ENCODE results near the gene ITGBL1. TPM values are rescaled to one million over a fixed set of nuclear protein-coding genes. Genes with fewer than 3 reads are reported as not detected.

The ITGBL1 gene
- total and polyA plus RNA-seq, 2 of the 13 experiments (the other 11 are each of a cell fraction or from before 2014, with no cell fraction given), result 0.02 TPM; not detected in 1

DNA sequence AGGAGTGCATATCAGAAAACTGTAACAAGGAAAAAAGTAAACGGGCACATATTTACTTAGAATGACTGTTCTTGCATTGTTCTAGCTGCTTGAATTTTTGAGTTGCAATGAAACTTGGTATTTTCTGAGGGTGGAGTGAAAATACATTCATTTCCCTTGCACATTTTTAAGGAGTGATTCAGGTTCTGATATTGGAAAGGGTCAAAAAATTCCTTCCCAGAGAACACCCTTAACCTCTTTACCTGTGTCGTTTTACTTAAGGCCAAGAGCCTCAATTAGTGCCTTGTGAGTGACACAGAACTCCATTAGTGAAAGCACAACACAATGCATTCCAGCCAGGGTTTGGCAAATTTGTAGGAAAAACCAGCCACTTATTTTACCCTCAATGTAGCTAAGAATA is 2.3 kb downstream of the ITGBL1 start:
- Histone ChIP-seq H3K27me3 (ENCODE audit: control insufficient read depth in 1 of 2, insufficient read depth in 2 of 2, low read length in 2 of 2) (peaks cover 0 to 7% of the 10 kb centered on the region in 2 experiments; a peak in 2 of 5 replicates), H3K36me3 (replicated peaks in 1 of 2; ENCODE audit: control insufficient read depth in 1 of 2, insufficient read depth in 2 of 2, low read length in 2 of 2) (no peaks in the 10 kb centered on the region), H3K27ac (ENCODE audit: extremely low read length, insufficient read depth, low read length) (no peak overlapping the region), H3K79me2 (ENCODE audit: insufficient read depth, low read length) (no peaks in the 10 kb centered on the region), H3K9me3 (ENCODE audit: low read length) (no peaks in the 10 kb centered on the region), H3K4me3 (replicated peaks in 1 of 3; ENCODE audit: insufficient read depth in 1 of 3, low read depth in 2 of 3, low read length in 3 of 3) (no peak overlapping the region), H3K4me2 (ENCODE audit: low read depth, low read length) (no peak overlapping the region), H2AFZ (ENCODE audit: low read length) (no peak overlapping the region), H3K9ac (ENCODE audit: insufficient read depth, low read depth, low read length) (no peak overlapping the region), H3K4me1 (ENCODE audit: insufficient read depth, low read length) (no peaks in the 10 kb centered on the region; the same call in 1 of the 2 replicates), H4K20me1 (ENCODE audit: insufficient read depth, low read length) (no peaks in the 10 kb centered on the region)
- intact Hi-C loops (cut with micrococcal nuclease; ENCODE audit: unreplicated experiment), result no loop called here
- CTCF ChIA-PET (ENCODE audit: low intra/inter-chr PET ratio, low total read pairs), result no interaction called here
- POLR2A ChIA-PET, result no interaction called here
- no peak for ATAC-seq
- DNase-seq (ENCODE audit: low spot score), result no peak
- no TSS peak for BruUV-seq (replicated peaks)
- FAIRE-seq, result no peak
- TF ChIP-seq JDP2 (CRISPR knock-in tag; IDR thresholded peaks at IDR 0.05; ENCODE audit: borderline replicate concordance) (no peak), ZFP36 (IDR thresholded peaks at IDR 0.05; ENCODE audit: borderline replicate concordance, low read depth, low read length, partially characterized antibody) (no peak), ZNF780A (CRISPR knock-in tag; IDR thresholded peaks at IDR 0.05) (no peak), ERF (CRISPR knock-in tag; IDR thresholded peaks at IDR 0.05) (no peak), HDAC1 (CRISPR knock-in tag; IDR thresholded peaks at IDR 0.05) (no peak), PCBP1 (IDR thresholded peaks at IDR 0.05; ENCODE audit: borderline replicate concordance, low read depth, low read length) (no peak), ZNF776 (CRISPR knock-in tag; IDR thresholded peaks at IDR 0.05) (no peak), JUNB (CRISPR knock-in tag; IDR thresholded peaks at IDR 0.05; ENCODE audit: borderline replicate concordance) (no peak), ZMYM4 (CRISPR knock-in tag; IDR thresholded peaks at IDR 0.05) (no peak), PHB2 (IDR thresholded peaks at IDR 0.05; ENCODE audit: partially characterized antibody) (no peak), MTA3 (CRISPR knock-in tag; IDR thresholded peaks at IDR 0.05) (no peak)
- TF ChIP-seq, protein P1, sequence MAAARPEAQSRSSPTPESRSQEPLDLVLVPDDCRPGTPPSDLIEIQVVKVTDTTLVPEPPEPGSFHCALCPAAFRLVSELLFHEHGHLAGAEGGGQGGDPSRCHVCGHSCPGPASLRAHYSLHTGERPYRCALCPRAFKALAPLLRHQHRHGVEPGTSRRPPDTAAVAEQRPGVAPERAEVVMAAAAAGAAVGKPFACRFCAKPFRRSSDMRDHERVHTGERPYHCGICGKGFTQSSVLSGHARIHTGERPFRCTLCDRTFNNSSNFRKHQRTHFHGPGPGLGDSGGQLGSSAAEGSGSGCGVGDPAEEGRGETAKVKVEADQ (CRISPR knock-in tag; IDR thresholded peaks at IDR 0.05; ENCODE audit: borderline replicate concordance), result no peak
- TF ChIP-seq, protein P2, sequence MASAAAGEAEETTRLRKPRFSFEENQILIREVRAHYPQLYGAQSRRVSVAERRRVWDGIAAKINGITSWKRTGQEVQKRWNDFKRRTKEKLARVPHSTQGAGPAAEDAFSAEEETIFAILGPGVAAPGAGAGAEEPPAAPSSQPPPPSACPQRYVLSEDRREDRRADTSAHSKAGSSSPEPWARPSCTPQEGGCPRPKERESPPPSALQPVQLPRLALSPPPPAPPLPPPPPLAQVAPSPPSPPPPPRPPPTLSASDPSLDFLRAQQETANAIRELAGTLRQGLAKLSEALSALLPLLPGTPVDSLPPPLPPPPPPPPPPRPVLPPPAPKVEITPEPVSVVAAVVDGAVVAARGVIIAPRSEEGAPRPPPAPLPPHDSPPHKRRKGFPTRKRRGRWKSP (CRISPR knock-in tag; IDR thresholded peaks at IDR 0.05), result no peak
- 8% methylated on average over 2 of the region's 2 CpGs for WGBS (ENCODE audit: low lambda C conversion rate)
- in situ Hi-C loops (cut with HindIII; ENCODE audit: extremely low pct_ligation_motif_present, low pct_unique_long_range_greater_than_20kb), result loop anchor here (25.0 kb wide), 1 partner anchor 317 kb away; no protein-coding TSS in a partner anchor

Data from HepG2 (cell line).